GF-D8 (cell line): ENCODE data around the gene APBA2.

ENCODE experiments used
- DNase-seq: peaks from one replicate; lab custom pipeline; 2025; lab: John Stamatoyannopoulos, UW

The APBA2 gene

DNA sequence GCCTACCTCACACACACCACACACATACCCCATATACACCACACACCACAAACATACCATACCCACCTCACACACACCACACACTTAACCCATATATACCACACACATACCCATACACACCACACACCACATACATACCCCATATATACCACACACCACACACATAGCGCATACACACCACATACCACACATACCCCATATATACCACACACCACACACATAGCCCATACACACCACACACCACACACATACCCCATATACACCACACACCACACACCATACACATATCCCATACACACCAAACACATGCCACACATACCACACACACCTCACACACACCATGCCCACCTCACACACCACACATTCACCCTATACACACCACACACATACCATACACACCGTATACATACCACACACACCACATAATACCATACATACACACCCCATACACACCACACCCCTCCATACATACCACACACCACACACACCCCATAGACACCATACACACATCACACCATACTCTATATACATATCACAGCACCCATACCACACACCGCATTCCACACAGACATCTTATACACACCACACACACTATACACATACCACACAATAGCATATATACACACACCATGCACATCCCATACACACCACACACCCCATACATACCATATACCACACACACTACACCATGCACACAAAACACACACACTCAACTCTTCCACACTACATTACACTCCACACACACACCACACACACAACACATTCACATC, 29.5 kb downstream of the APBA2 start:
- DNase-seq: no peak

DNA sequence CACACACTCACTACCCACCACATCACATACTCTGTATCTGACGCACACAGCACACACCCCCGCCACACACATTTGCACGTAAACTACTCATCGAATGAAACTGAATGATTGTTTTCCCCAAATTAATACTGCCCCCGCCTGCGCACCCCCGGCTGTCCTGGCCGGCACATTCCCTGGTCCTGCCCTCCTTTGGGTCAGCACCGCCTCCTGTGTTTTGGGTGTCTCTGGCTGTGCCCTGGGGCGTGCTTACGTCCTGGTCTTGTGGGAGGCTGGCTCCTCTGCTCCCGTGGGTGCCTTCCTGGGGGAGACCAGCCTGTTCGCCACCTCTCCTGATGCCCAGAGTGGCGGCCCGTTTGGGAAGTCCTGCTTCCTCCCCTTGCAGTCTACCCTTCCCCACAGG, 30.2 kb downstream of the APBA2 start:
- DNase-seq: no peak

DNA sequence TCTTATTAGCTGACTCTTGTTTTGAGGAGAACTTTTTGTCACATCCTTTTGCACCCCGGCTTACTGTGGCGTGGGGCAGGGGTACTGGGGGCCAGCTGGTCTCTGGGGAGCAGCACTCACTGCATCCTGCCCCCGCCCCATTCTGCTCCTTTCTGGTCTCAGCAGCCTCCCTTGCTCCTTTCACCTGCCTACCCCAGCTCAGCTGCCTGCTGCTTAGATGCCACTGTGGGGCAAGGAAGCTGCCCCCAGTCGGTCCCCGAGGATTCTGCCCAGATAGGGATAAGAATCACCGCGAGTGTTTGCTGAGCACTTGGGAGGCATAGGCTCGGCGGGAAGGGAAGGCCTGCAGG, 32.0 kb downstream of the APBA2 start:
- no peak for DNase-seq

DNA sequence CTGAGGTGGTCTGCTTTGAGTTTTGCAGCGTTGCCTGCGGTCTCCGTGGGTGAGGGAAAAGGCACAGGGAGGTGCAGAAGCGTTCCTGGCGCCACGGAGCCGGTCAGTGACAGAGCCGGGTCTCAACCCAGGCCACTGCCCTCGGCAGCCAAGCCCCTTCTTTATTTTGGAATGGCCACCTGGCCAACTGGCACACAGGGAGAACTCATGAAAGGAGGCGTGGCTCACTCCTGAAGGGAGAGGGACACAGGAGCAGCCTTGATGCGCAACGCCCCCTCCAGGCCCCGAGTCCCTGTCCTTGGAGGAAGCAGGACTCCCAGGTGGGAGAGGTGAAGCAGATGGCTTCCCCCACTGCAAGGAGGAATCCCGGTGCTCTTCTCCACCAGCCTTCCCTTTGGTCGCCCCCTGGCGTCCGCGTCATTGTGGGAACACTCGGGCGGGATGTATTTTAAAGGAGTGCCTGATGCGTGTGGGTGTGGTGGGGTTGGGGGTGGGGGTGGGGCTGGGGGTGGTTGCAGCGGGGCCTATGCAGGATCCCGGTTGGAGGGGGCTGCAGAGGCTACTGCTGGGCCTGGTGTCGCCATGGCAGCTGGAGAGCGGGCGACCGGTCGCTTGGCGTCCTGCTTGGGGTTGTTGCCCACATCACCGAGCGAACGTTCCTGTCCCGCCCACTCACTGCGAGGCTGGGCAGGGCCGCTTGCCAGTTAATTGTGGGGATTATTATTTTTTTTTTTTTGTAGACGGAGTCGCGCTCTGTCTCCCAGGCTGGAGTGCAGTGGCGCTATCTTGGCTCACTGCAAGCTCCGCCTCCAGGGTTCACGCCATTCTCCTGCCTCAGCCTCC, 32.6 kb downstream of the APBA2 start:
- DNase-seq: no peak

- no peak for DNase-seq
Observed at GRCh38 chr15:28919201-28919635, 33.4 kb downstream of the APBA2 start.

- no peak for DNase-seq
Observed at GRCh38 chr15:28919679-28920655, 34.2 kb downstream of the APBA2 start.

DNA sequence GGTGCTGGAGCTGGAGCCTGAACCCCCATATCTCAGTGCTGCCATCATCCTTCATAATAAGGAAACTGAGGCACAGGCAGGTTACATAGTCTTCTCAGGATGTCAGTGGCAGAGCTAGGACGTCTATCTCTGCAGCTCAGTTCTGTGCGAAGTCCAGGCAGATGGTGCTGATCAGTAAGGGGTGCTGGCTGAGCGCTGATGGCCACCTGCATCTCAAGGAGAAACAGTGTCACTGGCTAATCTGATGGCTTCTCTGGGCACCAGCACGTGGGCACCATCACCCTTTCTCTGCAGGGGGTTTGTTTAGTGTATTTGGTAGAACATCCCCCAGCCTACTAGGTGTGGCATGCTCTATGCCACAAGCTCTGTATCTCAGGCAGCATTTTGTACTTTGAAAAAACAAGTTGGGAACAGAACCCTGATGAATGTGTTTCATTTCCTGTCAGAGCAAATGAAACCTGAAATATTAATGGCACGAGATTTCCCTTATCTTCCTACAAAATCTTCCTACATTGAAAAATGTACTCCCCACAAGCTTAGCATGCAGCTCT, 35.1 kb downstream of the APBA2 start:
- DNase-seq: no peak

- DNase-seq: no peak
Observed at GRCh38 chr15:28921336-28921735, 35.6 kb downstream of the APBA2 start.

GRCh38 chr15:28921919-28922706, 36.3 kb downstream of the APBA2 start:
- DNase-seq: no peak

GRCh38 chr15:28922707-28923012, 36.9 kb downstream of the APBA2 start:
- DNase-seq: no peak

DNA sequence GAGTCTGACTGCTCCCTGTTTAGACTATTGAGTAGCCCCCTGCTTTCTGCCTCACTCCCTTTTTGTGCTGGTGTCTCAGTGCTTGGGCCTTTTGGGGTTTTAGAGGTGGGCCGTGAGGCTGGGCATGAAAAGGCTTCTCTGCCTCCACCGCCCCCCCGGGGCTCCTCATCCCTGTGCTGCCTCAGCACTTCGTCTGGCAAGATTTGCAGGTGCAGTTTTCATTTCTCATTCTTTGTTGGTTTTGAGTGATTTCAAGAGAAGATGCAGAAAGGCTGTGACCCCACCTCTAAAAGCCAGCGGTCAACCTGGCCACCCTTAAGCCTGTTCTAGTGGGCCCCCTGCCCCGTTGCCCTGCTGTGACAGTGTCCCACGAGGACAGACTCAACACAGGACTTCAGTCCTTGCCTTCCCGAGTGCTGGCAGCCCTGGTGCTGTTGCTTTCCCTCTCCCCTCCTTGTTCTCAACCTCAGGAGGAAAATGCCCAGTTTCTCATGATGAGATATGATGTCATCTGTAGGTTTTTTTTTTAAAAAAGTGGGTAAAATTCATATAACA, 38.0 kb downstream of the APBA2 start:
- DNase-seq: no peak

DNA sequence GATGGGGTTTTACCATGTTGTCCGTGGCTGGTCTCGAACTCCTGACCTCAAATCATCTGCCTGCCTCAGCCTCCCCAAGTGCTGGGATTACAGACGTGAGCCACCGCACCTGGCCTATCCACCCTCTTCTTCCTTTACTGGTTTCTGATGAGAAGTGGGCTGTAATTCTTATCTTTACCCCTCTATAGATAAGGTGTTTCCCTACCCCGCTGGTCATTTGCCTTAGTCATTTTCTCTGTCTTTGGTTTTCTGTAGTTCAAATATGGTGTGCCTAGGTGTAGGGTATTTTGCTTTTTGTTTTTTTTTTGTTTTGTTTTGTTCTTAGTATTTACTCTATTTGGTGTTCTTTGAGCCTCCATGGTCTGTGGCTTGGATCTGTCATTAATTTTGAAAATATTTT, 41.3 kb downstream of the APBA2 start:
- DNase-seq: no peak

DNA sequence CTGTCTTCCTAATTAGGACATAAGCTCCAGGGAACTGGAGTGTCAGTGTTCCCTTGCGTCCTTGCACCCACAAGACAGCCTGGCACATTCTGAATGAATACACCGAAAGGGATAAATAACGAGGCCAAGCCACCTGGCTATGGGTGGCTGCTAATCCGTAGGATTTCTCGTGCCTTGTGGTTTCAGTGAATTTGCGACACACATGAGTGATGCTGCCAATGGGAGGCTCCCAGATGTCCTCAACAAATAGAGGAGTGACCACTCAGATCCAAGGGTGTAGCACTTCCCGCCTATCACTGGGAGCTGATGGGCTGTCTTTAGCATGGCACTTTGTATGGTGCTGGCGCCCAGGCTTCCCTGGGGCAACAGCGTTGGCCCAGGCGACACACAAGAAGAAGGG, 43.4 kb downstream of the APBA2 start:
- DNase-seq: no peak

- DNase-seq: no peak
Observed at GRCh38 chr15:28930011-28930410, 44.2 kb downstream of the APBA2 start.

- DNase-seq: no peak
Observed at GRCh38 chr15:28930476-28931291, 44.9 kb downstream of the APBA2 start.

- DNase-seq: no peak
Observed at GRCh38 chr15:28931828-28932227, 46.1 kb downstream of the APBA2 start.

- no peak for DNase-seq
Observed at GRCh38 chr15:28932361-28932760, 46.6 kb downstream of the APBA2 start.

GRCh38 chr15:28933710-28934445, 48.1 kb downstream of the APBA2 start:
- DNase-seq: no peak

DNA sequence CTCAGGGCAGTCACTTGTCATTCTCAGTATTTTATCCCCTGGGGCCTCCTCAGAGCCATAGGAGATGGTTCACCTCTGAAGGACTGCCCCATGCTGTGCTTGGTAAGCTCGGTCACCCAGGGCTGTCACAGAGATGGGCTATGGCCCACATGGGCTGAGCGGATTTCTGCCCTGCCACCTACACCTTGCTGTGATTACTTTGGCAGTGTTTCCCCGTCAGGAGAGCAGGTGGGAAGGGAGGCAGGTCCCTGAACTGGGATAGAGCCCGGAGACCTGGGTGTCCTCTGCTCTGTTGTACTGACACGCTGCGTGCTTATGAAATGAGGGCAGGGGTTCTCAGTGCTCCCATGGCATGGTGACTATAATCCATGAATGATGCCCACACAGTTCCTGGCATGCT, 48.9 kb downstream of the APBA2 start:
- DNase-seq: no peak
